ENCODE data around the gene DSTN.

Gene DSTN

DNA sequence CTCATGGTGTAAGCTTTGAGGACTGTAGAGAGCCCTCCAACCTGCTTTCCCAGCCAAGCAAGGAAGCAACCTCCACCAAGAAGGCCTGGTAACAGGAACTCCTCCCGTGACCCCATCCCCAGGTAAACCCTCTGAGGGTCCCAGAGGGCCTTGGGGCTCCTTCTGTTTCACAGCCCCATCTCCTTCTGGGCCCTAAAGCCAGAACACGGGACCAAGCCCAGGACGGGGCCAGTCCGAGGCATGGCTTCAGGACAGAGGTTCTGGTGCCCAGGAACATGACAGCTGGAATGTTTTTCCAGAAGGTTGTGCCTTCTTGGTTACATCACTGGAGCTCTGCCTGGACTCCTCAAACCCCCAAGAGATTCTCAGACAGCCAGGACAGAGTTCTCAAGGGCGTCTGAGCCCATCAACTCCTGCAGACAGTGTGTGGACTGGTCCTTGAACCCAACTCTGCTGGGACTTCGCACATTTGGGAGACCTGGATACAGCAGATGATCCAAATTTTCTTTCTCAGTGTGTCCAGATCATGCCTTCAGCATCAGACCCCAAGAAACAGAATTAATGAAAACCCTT is 69.0 kb downstream of the DSTN start:
- DNase-seq: no peak

DNA sequence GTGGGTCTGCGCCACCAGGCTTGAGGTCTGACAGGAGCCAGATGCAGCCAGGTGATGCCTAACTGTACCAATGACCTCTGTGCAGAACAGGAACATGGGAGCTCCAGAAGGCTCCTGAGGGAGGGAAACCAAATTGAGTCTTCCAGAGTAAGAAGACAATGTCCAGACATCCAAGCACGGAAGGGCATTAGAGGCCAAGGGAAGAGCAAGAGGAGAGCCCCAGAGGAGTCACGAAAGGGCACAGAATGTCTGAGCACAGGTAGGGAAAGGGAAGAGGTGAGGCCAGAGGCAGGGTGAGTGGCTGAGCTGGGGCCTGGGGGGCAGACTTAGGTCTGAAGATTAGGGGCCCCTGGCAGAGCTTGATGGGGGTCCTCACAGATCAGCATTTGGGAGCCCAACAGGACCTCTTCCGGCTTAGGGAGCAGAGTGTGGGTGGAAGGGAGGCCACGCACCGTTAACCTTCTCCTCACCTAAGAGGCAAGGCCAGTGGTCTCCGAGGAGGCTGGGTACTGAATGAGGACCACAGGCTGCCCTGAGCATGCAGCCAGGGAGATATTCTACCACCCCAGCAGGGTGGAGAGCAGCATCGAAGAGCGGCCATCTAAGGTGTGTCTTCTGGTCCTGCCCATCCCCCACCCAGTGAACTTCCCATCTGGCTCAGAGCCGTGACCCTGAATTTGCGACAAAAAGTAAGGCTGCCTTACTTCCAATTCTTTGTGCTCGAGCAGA is 70.4 kb downstream of the DSTN start:
- DNase-seq: no peak

DNA sequence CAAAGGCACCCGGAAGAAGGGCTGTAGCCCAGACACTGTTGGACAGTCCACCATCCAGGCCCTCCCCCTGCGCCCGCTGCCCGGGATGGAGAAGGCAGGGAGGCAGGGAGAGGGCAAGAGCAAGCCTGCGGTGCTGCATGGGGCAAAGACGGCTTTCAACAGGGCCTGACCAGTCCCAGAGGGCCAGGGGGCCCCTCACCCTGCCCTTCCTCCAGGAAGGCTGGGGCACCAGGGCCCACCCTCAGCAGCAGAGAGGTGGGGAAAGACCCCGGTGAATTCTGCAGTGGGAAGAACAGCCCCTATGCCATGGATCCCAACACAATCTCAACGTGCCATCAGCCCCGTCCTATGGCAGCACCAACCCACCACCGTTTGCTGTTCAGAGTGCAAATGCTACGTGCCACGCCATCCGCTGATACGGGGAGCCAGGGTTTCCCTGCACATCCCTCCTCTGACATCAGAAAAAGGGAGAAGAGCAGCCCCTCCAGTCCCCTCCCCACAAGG is 71.1 kb downstream of the DSTN start:
- DNase-seq: no peak

DNA sequence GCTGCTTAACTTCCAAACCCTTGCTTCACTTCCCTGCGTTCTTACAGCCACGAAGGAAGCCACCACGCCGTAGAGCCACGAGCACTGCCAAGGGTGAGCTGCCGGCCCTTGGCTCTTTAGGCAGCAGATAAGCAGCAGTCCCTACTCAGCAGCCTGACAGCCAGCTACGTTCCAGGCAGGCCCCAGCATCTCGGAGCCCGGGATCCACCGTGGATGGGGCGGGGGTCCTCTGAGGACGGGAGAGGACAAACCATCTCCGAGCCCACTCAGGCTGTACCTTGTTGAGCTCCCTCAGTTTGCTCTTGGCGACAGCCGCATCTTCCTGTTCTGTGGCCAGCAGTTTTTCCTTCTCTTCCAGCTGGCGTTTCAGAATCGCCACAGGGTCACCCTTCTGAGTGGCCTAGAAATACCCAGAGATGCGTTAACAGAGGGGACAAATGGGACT is 71.7 kb downstream of the DSTN start:
- DNase-seq: no peak

DNA sequence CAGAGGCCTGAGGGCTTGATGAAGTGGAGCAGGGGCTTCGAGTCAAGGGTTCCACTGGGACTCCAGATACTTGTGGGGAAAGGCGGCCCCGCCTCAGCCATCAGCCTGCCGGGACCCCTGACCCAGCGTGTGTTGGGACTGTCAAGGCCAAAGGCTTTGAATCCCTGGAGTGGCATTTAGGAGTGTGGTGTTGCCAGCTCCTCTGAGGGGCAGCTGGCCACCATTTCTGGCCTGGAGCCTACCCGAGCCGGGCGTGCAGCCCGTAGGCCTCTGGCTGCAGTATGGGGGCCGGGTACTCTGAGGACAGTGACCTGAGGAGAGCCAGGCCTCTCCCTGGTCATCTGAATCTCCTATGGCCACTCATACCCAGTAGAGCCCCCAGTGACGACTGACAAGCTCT is 72.1 kb downstream of the DSTN start:
- DNase-seq: no peak

DNA sequence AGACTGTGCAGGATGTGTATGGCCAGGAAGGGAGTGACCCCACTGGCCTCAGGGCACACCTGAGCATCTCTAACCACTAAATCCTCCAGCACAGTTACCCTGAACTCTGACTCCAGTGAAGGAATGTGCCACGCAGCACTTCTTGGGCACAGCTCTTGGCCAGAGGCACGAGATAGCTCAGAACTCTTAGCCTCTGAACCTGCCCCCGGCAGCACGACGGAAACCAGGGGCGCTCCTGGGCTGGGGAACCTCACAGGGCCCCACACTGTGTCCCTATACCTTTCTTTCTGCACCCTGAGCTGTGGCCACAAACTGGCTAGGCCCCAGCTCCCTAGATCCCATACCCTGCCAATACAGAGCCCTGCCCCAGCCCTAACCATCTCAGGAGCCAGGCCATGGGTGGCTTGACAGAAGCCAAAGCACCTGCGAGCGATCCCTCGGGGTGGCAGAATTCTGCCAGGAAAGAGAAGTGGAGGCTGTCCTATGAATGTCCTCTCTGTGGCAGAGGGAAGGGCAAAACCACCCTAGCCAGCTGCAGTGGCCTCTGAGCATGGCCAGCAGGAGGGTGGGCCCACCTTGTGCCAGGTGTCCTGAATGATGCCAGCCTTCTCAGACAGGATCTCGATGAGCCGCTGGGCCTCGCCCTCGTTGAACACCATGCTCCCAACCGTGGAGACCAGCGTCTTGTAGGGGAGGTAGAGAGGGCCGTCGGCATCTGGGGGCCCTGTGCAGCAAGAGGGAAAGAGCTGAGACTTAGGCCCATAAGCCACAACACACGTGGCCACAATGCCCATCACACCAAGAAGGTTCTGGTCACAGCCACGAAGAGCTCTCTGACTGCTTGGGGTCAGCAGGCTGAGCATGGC is 72.8 kb downstream of the DSTN start:
- DNase-seq: no peak

DNA sequence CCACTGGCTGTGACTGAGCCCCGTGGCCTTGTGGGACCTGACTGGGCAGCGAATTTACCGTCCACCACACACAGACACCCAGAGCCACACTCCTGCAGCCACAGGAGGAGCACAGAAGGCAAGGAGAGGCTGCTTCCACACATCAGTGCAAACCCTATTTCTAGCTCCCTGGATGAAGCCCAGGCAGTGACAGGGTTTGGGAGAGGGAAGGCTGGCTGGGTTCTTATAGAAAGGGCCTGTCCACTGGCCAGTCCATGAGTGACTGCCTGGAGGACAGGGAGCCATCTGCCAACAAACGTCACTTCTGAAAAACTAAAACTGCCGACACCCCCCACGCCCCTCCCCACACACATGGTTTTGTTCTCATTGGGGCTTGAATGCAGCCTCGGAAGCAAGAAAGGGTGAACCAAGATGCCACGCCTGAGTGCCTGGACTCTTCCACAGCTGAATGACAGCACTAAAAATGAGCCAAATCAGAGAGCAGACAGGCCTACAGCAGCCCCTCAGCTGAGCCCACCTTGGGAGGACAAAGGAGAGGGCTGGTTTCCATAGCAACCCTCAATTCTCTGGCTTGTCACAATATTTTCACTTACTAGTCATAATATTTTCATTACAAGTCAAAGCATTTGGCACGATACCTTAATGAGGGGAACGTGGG is 73.8 kb downstream of the DSTN start:
- DNase-seq: no peak

DNA sequence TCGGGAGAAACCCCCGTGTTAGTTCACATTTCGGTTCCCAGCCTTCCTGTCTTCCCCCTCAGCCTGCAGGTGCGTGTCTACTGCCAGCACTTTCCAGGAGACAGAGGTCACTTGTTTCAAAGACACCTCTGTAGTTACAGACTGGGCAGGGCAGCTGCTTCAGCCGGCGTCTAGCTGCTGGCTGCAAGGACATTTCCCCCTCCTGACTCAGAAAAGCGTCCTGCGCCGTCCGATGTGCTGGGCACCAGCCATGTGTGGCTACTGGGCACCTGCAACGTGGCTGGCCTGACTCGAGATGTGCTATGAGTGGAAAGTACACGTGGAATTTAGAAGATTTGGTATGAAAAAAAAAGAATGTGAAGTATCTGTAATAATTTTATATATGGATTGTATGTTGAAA is 74.6 kb downstream of the DSTN start:
- DNase-seq: no peak

DNA sequence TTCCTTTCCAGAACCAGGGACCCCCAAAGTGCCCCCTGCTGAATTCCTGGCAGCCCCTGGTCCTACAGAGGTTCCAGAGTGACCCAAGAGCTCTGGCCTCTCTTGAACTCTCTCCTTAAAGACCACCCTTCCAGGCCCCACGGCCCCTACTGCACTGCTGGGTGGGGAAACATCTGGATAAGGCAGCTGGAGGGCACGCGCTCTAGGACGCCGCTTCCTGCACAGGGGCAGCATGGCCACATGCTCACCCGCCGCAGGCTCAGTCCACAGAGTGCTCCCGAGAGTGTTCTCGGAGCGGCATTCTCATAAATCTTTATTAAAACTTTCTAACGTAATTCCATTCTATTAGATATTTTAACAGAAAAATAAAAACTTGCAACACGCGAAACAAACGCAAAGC is 75.1 kb downstream of the DSTN start:
- DNase-seq: no peak

DNA sequence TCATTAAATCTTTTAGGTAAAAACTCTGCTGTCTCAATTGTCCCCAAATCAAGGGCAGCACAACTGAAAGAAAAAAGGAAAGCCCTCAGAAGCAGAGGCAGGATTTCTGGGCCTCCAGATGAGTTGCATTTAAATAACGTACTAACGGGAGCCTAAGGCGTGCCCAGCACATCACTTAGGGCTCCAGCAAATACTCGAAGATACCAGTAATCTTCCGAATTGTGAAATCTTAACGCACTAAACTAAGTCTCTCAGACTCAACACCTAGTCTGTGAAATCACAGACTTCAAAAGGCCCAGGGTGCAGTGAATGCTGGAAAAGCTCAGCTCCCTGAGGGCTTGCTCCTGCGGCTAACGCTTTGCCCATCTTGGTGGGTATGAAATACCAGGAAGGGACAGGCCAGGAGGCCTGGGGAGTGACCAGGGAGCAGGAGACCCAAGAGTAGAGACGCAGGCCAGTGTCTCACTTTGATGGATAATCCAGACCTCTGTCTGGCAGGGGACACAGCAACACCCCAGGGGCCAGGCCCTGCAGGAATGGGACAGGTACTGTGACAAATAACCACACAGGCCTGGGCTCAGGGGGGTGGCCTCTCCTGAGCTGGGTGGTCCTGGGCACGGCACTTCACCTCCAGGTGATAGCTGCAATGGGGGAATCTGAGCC is 75.8 kb downstream of the DSTN start:
- no peak for DNase-seq

DNA sequence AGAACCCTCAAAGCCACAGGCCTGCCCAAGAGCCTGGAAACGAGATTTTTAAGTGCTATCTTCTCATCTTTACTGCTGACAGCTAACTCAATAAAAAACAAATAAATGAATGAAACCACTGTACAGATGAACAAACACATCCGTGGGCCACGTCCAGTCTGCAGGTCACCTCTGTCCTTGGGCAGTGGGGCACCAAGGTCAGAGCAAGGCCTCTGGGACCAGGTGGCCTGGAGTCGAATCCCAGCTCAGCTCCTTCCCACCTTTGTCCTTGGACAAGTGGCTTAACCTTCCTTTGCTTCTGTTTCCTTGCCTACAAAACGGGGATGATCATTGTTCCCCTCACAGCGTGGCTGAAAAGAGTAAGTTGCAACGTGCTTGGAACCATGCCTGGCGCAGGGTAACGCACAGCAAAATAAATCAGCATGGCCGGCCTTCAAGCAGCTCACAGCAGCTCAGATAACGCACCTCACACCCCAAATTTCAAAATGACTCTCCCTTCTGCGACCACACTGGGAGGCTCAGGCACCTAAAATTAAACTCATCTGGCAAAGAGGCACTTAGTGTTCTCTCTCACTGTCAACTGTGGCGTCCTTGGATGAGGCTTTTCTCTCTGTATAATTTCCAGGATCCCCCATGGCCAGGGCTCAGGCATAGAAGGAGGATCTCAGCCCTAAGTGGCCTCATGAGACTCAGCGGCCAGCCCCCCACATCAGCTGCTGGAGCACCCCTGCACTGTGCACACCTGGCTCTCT is 76.5 kb downstream of the DSTN start:
- DNase-seq: no peak

DNA sequence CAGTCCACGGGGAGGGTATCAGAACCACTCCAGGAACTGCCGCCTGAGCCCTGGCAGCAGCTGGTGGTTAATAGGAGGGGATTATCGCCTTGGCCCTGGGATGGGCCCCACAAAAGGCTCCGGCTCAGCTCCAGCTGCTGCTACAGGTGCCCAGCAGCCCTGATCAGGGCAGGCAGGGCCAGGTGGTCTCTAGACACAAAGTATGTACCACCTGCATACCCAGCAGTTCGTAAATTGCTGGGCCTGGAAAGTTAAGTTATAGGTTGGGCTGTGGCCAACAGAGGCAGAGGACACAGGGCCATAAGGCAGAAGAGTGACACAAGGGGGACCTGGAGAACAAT is 77.1 kb downstream of the DSTN start:
- no peak for DNase-seq

DNA sequence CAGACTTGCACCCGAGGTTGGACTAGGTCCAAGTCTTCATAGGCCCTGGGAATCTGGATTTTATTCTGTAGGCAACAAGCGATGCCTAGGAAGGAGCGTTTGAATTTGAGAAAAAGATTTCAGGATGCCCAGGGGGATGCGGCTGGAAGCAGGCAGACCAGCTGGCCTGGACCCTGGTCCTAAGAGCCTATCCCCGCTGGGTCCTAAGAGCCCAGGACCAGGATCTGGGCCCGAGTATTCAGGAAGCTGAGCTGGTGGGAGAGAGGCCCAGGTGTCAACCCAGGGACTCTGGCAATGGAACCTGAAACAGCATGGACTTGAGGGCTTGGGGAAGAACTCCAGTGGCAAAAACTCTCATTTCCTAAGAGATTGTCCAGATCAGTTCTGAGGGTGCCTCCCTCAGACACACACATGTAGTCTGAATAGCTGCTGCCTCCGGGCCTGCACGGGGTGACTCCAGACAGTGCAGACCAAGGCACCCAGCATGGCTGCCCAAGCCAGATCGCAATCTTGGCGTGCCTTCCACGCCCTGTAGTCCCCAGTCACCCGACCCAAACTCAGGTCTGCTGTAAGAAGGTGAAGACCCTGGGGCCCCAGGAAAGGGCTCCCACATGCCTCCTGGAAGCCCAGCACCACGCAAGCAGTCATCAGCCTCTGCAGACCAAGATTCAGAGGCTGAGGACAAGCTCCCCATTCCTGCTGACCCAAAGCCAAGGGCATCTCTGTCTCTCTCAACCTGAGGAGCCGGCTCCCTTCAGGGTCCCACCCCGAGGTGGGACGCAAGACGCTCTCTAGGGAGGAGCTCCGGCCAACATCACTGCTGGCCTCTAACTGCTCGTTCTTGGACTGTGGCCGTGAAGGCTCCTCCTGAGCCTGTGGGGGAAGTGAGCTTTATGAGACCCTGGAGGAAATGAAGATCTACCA is 77.8 kb downstream of the DSTN start:
- no peak for DNase-seq

DNA sequence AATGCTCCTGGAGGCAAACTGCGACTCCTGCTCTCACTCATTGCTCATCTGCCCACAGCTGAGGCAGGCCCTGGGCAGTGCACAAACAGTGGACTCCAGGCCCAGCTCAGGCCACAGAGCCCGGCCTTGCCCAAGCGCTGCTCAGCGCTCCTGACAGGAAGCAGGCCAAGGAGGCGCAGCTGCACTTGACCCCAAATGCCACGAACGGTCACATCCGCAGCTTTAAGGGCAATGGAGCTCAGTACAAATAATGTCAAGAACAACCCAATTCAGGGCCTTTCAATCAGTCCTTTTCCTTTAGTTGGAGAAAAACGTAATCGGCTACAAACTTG is 78.4 kb downstream of the DSTN start:
- no peak for DNase-seq

DNA sequence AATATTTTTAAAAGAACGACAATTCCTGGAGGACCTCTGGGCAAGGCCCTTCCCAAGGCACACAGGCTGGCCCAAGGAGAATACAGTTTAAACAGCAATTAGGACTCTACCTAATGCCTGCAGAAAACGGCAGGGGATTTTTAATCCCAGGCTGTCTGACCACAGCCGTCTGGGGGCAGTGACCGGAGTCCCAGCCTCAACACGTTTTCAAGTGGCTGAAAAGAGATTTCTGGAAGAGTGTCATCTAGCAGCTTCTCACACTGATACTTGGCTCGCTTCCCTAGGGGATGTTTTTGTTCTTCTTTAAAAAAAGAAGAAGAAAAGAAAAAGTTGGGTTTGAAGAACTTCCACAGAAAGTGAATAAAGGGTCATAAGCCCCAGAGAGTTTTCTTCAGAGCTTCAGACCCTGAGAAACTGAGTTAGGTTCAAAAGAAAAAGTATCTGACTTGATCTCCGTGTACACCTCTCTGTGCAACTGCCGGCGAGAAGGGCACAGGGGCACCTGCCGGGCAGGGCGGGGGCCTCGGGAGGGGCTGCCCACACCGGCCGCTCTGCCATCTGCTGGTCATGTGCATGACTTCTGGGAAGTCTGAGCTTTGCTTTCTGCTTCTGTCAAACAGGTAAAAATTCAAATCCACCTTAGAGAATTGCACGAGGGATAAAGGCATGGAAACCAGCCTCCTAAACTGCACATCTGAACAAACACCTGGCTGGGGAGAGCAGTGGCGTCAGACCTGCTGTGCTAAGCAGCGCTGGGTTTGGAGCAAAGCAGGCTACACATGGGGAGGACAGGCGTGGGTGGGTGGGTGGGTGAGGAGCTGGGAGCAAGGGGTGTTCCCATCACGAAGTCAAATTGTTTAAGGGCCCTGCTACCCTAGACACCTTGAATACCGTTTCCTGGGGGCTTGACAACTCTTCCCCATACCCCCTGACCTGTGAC is 79.2 kb downstream of the DSTN start:
- DNase-seq: no peak

DNA sequence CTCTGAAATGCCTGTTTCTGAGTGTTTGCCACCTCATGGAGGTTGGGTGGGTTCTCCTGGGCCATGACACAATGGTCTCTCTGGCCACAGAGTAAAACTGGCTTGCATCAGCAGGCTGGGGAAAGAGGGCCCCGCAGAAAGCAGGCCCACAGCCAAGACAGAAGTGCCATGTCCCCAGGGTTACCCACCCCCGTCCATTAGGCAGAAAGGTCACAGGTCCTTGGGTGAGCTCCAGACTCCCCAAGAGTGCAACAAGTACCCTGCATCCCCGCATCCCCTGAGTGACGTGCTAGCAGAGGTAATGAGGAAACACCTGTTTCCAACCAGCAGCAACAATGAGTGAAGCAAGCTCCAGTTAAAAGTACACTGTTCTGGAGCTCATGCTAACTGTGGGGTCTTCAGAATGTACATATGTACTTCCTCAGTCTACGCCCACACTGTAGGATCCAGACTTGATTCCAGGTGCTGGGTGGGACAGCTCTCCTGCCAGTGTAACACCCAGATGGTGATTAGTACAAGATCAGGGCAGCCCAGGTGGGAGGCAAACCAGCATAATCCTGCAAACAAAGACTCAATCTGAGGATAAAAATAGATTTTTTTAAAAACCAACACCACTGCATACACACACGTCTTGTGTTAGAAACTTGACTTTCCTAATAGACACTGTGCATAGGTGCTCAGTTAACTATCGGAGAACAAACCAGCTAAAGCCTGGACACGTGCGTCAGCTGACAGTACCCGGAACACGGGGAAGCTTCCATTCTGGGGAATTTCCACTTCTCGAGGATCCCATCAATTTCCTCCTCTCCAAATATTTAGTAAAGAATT is 80.6 kb downstream of the DSTN start:
- no peak for DNase-seq

DNA sequence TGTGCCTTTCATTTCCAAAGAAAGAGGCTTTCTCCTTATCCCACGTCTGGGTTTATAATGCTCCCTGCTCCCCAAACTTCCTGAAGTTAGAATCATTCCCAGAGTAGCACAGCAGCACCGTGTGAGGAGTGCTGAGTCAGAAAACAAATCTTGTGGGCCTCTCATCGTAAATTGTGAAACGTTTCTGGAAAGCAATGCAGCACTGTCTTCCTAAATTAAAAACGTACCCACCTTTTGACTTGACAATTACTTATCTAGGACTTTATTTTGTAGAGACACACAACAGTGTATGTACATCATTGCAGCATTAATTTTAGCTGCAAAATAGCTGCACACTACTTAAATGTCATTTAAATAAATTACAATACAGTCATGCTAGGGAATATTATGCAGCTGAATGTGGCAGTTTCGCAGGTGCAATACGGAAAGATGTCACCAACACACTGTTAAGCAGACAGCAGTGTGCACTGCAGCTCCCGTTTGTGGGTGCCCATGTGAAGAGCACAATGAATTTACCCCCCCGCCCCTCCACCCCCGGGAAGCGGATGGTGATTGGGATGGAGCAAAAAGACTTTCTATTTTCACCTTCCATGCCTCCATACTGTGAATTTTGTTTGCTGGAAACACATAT is 81.4 kb downstream of the DSTN start:
- no peak for DNase-seq

DNA sequence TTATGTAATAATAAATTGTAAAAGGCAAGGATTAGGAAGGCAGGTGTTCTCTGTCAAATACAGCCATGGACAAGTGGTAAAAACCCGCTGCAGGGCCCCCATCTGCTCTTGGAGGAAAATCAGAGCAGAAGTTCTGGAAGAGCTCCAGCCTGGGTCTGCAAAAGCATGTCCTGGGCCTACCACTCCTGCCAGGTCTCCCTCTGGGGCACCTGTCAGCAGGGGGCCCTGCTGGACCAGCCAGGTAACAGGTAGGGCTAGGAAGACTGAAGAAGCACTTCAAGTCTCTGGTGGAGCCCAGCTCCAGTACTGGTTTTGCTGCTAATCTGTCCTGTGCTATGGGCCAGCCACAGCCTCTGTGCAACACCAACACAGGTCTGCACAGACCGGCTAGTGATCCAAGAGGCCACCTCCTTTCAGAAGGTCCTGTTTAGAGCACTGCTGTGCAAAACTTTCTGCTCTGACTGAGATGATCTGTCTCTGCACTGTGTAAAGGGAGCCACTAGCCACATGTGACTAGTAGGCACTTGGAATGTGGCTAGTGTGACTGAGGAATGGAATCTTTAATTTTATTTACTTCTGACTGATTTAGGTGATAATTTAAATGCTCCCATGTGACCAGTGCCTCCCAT is 82.0 kb downstream of the DSTN start:
- no peak for DNase-seq

Data from GOT3 (cell line).